Activated naive CD8-positive, alpha-beta T cell treated with anti-CD3 and anti-CD28 coated beads, Interleukin-2, amount 50 U/mL, for 24 hours (primary cell): ENCODE data around the gene SCN10A.

Source experiments
- ATAC-seq: fragments of 150-1000 bp; cut with Tn5 transposase; one replicate; pipeline ENCODE4 v1.10.0; 2021
- DNase-seq: peaks from one replicate; pipeline ENCODE4 v3.0.0; 2021
- H3K27ac Mint-ChIP-seq: one replicate; pipeline ENCODE4 v1.8.0; 2021; ENCODE audit warnings: mild to moderate bottlenecking, mixed read lengths
- H3K27me3 Mint-ChIP-seq: one replicate; pipeline ENCODE4 v1.8.0; 2021; ENCODE audit warnings: mixed read lengths
- H3K36me3 Mint-ChIP-seq: one replicate; pipeline ENCODE4 v1.8.0; 2021; ENCODE audit warnings: low read depth, mixed read lengths
- H3K4me1 Mint-ChIP-seq: one replicate; pipeline ENCODE4 v1.8.0; 2021; ENCODE audit warnings: mixed read lengths
- H3K4me3 Mint-ChIP-seq: one replicate; pipeline ENCODE4 v1.8.0; 2021; ENCODE audit warnings: mild to moderate bottlenecking, moderate library complexity, mixed read lengths
- H3K9me3 Mint-ChIP-seq: one replicate; pipeline ENCODE4 v1.8.0; 2021; ENCODE audit warnings: mixed read lengths

The SCN10A gene

DNA sequence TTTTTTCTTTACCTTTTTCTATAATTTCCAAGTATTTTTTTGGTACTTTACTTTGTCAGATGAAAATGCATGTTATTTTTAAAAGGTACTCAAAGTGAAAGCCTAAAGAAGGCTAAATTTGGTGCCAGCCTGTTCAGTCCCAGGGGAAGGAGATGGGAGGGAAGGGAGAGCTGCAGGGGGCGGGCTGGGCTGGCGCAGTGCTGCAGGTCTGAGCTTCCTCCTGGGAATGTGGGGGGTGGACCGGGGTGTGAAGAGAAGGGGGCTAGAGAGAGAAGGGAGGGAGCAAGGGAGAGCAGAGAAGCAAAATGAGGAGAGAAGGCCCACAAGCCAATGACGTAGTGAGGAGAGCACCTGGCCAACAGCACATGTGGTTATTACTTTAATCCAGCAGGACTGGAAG lies 95.6 kb downstream of the SCN10A start:
- DNase-seq (no peak), ATAC-seq (no peak)
- Mint-ChIP-seq H3K9me3 (no peaks in the 10 kb centered on the region), H3K4me3 (no peak overlapping the region), H3K27me3 (peaks cover 3% of the 10 kb centered on the region), H3K36me3 (no peaks in the 10 kb centered on the region), H3K27ac (no peak overlapping the region), H3K4me1 (no peaks in the 10 kb centered on the region)

DNA sequence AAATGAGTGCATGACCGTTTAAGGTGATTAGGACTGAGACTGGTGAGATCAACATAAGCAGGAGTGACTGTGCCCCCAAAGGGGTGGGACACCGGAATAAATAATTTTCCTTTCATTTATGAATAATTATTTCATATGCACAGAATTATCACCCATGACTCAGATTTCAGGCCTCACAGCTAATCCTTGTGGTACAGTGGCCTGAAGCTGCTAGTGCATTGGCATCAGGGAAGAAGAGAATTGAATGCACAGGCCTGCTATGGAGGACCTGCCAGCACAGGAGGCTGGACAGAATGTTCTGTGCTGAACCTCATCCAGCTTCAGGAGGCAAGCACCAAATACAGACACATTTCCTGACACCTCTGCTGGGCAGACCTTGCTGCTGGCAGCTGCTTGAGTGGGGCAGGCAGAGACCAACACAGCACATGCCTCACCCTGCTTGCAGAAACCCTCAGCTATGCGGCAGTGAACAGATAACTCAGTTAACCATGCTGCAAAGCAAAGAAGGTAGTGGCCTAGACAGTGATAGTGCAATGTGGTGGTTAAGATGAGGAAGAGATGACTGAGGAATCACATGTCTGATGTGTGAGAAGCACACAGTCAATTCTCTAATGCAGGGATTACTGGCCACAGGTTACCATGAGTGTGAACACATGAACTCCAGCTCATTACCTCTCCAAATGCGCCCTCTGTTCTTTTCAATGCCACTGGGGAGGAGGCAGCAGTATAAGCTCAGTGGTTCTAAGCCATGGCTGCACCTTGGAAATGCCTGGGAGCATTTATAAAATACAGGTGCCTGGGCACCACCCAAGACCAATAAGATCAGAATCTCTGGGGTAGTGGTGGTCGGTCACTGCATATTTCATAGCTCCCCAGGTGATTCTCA lies 98.4 kb downstream of the SCN10A start:
- ATAC-seq (no peak), DNase-seq (no peak)
- H3K4me3 Mint-ChIP-seq = no peak overlapping the region

DNA sequence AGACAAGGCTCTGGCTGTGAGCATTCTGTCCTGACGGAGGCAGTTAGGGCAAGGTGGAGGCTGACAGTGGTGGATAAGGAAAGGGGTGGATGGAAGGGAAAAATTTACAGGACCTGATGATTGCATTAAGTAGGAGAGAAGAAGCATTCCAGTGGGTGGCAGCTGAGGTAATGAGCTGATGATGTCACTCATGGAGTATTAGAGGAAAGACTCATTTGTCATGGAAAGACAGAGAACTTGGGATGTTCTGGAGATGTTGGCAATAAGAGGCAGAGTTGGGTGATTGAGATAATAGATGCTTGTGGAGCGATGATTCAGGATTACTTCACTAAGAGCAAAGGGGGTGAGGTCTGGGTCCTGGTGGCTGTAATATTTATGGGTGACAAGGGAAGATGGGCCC lies 102.9 kb downstream of the SCN10A start:
- Mint-ChIP-seq H3K27ac (no peak overlapping the region), H3K4me1 (no peaks in the 10 kb centered on the region), H3K36me3 (no peaks in the 10 kb centered on the region), H3K9me3 (no peaks in the 10 kb centered on the region), H3K4me3 (no peak overlapping the region), H3K27me3 (peaks cover 13% of the 10 kb centered on the region)
- DNase-seq (no peak), ATAC-seq (no peak)

More for the DNA sequence above, 98.4 kb downstream of the SCN10A start:
- Mint-ChIP-seq H3K27me3 (peaks cover 5% of the 10 kb centered on the region), H3K27ac (no peak overlapping the region), H3K9me3 (no peaks in the 10 kb centered on the region), H3K36me3 (no peaks in the 10 kb centered on the region), H3K4me1 (no peaks in the 10 kb centered on the region)

DNA sequence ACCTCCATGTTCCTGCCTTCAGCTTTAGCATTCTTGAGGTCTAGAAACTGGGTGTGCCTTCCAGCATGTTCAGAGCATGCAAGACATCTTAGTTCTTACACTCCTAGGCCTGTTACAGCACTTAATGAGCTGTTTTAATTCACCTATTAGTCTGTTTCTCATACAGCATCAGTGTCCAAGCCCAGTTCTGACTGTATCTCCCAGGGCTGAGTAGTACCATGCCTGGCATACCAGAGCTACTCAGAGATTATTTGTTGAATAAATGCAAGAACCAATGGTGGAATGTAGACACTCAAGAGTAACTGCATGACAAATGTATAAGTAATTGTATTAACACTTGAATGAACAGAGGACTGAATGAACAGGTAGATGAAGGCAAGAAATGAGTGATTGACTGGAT lies 104.7 kb downstream of the SCN10A start:
- Mint-ChIP-seq H3K4me1 (no peaks in the 10 kb centered on the region), H3K4me3 (no peak overlapping the region), H3K9me3 (no peaks in the 10 kb centered on the region), H3K27me3 (peaks cover 21% of the 10 kb centered on the region), H3K36me3 (no peaks in the 10 kb centered on the region), H3K27ac (no peak overlapping the region)
- ATAC-seq = no peak
- no peak for DNase-seq

DNA sequence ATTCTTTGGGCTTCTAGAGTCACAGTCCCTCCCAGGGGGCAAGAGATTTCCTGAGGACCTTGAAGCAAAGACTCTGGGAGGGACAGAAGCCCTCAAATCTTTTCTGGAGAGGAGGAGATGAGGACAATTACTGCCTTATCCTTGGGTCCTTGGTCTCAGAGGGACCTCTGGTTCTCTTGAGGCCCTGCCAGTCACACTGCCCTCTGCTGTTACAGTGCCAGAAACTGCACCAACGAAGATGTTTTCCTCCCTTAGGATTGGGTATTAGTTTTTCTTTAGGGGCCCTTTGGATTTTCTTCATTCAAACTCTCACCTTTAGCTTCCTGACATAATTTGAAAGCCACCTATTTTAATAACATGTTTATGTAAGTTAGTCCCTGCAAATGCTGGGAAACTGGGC lies 108.3 kb downstream of the SCN10A start:
- Mint-ChIP-seq H3K27ac (no peak overlapping the region), H3K36me3 (no peaks in the 10 kb centered on the region), H3K4me1 (no peaks in the 10 kb centered on the region), H3K27me3 (peaks cover 18% of the 10 kb centered on the region), H3K4me3 (no peak overlapping the region), H3K9me3 (no peaks in the 10 kb centered on the region)
- no peak for DNase-seq
- ATAC-seq = no peak

DNA sequence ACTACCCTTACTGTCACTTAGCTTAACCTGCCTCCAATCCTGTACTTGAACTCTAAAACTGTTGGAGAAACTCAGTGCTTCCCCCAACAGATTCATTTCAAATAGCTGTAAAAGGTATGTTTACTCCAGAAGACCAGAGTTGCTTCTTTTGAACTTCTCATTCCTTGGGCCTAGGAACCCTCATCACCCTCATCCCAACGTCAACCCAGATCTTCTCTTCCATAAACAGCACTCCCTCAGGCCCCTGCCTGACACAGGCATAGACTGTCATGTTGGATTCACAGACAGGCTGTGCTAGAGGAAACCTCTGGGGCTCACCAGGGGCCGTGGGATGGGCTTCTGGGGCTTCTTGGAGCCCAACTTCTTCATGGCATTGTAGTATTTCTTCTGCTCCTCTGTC lies 109.1 kb downstream of the SCN10A start:
- H3K36me3 Mint-ChIP-seq = no peaks in the 10 kb centered on the region
- no peak for ATAC-seq
- peaks cover 18% of the 10 kb centered on the region for H3K27me3 Mint-ChIP-seq
- no peak for DNase-seq
- H3K4me1 Mint-ChIP-seq = no peaks in the 10 kb centered on the region
- H3K27ac Mint-ChIP-seq = no peak overlapping the region
- H3K4me3 Mint-ChIP-seq = no peak overlapping the region
- H3K9me3 Mint-ChIP-seq = no peaks in the 10 kb centered on the region

DNA sequence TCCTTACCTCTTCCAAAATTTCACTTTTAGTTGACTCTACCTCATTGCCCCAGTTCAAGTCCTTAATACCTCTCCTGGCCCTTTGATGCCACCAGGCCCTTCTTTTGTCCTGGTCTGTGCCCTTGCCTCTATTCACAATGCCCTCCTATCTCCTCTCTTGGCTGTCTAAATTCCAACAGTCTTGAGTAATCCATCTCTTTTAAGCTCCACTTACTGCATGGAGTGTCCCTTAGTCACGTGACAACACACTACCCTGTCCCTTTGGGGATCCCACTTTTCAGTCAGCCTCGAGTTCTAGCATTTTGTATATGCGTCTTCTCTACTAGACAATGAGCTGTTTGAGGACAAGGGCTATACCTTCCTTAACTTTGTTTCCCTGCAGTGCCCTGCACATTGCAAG lies 113.8 kb downstream of the SCN10A start:
- peaks cover 8% of the 10 kb centered on the region for H3K27me3 Mint-ChIP-seq

DNA sequence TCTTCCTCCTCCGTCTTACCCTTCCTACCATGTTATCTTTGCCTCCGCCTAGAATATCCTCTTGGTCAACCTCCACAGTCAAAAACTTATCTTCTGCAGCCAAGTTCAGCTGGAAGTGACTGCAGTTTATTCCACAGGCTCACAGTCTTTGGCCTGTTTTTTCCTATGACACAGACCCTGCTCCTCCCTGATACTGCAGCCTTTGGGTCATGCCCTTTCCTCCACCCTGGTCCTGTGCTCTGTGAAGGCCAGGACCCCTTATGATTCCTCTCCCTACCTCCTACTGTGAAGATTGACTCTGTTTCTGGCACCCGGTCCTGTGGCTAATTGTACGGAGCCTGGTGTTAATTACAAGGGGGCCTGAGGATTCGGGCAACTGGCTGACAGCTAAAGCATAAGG lies 117.3 kb downstream of the SCN10A start:
- no peak overlapping the region for H3K4me3 Mint-ChIP-seq
- peaks cover 5% of the 10 kb centered on the region for H3K27me3 Mint-ChIP-seq
- H3K4me1 Mint-ChIP-seq = no peaks in the 10 kb centered on the region
- no peaks in the 10 kb centered on the region for H3K36me3 Mint-ChIP-seq
- DNase-seq = no peak
- H3K27ac Mint-ChIP-seq = no peak overlapping the region
- no peaks in the 10 kb centered on the region for H3K9me3 Mint-ChIP-seq
- no peak for ATAC-seq

More for the DNA sequence above, 113.8 kb downstream of the SCN10A start:
- no peaks in the 10 kb centered on the region for H3K36me3 Mint-ChIP-seq
- H3K9me3 Mint-ChIP-seq = no peaks in the 10 kb centered on the region
- ATAC-seq (no peak), DNase-seq (no peak)
- no peak overlapping the region for H3K27ac Mint-ChIP-seq
- H3K4me3 Mint-ChIP-seq = no peak overlapping the region
- H3K4me1 Mint-ChIP-seq = no peaks in the 10 kb centered on the region

DNA sequence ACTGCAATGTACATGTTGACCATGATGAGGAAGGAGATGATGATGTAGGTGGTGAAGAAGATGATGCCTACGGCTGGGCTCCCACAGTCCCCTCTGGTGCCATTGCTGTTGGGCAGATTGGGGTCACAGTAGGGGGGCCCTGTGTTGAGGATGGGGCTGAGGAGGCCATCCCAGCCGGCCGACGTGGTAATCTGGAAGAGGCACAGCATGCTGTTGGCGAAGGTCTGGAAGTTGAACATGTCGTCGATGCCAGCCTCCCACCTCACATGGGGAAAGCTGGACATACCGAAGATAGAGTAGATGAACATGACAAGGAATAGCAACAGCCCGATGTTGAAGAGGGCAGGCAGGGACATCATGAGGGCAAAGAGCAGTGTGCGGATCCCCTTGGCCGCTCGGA lies 118.0 kb downstream of the SCN10A start:
- Mint-ChIP-seq H3K4me1 (no peaks in the 10 kb centered on the region), H3K4me3 (no peak overlapping the region), H3K9me3 (no peaks in the 10 kb centered on the region), H3K36me3 (no peaks in the 10 kb centered on the region), H3K27ac (no peak overlapping the region), H3K27me3 (peaks cover 5% of the 10 kb centered on the region)
- ATAC-seq = no peak
- no peak for DNase-seq

DNA sequence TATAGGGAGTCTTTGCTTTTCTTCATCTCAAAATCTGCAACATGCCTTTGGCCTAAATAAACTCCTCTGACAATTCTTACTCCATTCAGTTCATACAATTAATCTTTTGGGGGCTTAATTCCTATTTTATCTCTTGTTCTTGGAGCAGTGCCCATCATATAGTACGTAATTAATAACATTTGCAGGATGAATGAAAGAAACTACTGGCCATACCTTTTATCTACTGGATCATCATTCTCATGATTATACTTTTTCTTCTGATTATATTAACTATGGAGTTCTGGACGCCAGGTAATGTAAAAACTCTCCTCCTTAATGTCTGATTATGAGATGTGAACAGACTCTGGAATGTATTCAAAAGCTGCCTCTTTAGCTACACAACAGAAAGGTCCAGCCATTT lies 120.0 kb downstream of the SCN10A start:
- no peak overlapping the region for H3K27ac Mint-ChIP-seq
- no peak for DNase-seq
- no peaks in the 10 kb centered on the region for H3K36me3 Mint-ChIP-seq
- H3K4me3 Mint-ChIP-seq = no peak overlapping the region
- H3K27me3 Mint-ChIP-seq = peaks cover 5% of the 10 kb centered on the region
- no peaks in the 10 kb centered on the region for H3K9me3 Mint-ChIP-seq
- no peak for ATAC-seq
- H3K4me1 Mint-ChIP-seq = no peaks in the 10 kb centered on the region

DNA sequence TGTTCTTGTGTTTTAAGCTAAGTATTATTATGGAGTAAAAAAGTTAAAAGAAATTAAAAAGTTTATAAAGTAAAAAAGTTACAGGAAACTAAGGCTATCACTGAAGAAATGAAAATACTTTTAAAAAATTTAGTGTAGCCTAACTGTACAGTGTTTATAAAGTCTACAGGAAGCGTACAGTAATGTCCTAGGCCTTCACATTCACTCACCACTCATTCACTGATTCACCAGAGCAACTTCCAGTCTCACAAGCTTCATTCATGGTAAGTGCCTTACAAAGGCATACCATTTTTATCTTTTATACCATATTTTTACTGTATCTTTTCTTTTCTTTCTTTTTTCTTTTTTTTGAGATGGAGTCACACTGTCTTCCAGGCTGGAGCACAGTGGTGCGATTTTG lies 125.8 kb downstream of the SCN10A start:
- Mint-ChIP-seq H3K4me1 (no peaks in the 10 kb centered on the region), H3K9me3 (no peaks in the 10 kb centered on the region), H3K27ac (no peak overlapping the region), H3K27me3 (peaks cover 5% of the 10 kb centered on the region), H3K4me3 (no peak overlapping the region), H3K36me3 (no peaks in the 10 kb centered on the region)
- DNase-seq = no peak
- no peak for ATAC-seq

DNA sequence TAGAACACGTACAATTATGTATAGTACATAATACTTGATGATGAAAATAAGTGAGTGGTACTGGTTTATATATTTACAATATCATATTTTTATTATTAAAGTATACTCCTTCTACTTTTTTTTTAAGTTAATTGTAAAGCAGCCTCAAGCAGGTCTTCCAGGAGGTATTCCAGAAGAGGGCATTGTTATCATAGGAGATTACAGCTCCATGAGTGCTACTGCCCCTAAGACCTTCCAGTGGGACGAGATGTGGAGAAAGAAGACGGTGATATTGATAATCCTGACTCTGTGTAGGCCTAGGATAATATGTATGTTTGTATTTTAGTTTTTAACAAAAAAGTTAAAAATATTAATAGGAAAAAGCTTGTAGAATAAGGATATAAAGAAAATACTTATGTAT lies 126.2 kb downstream of the SCN10A start:
- DNase-seq (no peak), ATAC-seq (no peak)
- Mint-ChIP-seq H3K27me3 (peaks cover 2% of the 10 kb centered on the region), H3K27ac (no peak overlapping the region), H3K4me3 (no peak overlapping the region), H3K36me3 (no peaks in the 10 kb centered on the region), H3K4me1 (no peaks in the 10 kb centered on the region), H3K9me3 (no peaks in the 10 kb centered on the region)

DNA sequence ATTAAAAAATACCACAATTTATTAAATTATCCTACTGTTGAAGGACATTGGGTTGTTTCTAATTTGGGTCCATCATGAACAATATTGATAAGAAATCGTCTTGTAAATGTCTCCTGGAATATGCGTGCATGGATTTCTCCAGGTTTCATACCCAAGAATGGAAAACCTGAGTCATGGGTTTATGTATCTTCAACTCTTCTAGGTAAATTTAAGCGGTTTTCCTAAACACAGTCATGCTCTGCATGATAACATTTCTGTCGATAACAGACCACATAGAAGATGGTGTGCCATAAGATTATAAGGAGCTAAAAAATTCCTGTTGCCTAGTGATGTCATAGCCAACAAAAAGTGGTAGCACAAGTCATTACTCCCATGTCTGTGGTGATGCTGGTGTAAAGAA lies 126.7 kb downstream of the SCN10A start:
- Mint-ChIP-seq H3K9me3 (no peaks in the 10 kb centered on the region), H3K27ac (no peak overlapping the region), H3K36me3 (no peaks in the 10 kb centered on the region), H3K4me1 (no peaks in the 10 kb centered on the region), H3K27me3 (peaks cover 2% of the 10 kb centered on the region), H3K4me3 (no peak overlapping the region)
- no peak for DNase-seq
- no peak for ATAC-seq

DNA sequence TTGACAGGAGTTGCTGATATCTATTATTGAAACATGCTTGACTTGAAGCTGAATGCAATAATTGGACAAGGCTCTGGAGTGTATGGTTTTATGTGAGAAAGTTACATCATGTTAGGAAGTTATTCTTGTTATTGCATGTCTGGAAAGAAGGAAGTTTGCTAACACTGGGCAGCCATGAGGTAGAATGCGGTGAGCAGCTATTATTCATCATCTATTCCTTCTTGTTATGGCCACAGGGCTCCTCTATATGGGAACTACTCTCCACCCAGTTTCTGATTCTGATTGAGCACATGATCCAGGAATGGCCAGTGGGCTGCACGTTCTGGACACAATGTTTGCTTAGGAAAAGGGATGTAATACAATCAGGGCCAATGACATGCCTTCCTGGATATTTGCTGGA lies 128.7 kb downstream of the SCN10A start:
- Mint-ChIP-seq H3K27ac (no peak overlapping the region), H3K27me3 (peaks cover 4% of the 10 kb centered on the region), H3K4me3 (no peak overlapping the region), H3K36me3 (no peaks in the 10 kb centered on the region), H3K4me1 (no peaks in the 10 kb centered on the region), H3K9me3 (no peaks in the 10 kb centered on the region)
- ATAC-seq (no peak), DNase-seq (no peak)

DNA sequence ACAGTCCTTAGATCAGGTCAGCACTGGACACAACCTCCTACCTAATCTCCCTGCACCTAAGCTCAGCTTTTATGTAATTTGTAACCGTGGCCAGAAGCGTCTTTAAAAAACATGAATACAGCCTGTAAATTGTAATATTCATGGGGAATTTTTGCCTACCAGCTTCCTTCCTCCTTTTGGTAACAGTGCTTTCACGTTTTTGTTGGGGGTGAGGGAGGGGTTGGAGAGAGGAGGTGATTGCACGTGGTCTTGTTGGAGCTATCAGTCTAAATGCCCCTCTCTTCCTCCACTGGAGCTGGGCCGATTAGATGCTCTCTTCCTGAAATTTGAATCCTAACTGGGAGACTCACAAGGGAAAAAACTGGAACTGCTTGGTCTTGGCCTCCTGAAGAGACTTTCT lies 131.5 kb downstream of the SCN10A start:
- Mint-ChIP-seq H3K27ac (no peak overlapping the region), H3K4me1 (no peaks in the 10 kb centered on the region), H3K9me3 (no peaks in the 10 kb centered on the region), H3K36me3 (no peaks in the 10 kb centered on the region), H3K27me3 (peaks cover 4% of the 10 kb centered on the region), H3K4me3 (no peak overlapping the region)
- DNase-seq (no peak), ATAC-seq (no peak)

DNA sequence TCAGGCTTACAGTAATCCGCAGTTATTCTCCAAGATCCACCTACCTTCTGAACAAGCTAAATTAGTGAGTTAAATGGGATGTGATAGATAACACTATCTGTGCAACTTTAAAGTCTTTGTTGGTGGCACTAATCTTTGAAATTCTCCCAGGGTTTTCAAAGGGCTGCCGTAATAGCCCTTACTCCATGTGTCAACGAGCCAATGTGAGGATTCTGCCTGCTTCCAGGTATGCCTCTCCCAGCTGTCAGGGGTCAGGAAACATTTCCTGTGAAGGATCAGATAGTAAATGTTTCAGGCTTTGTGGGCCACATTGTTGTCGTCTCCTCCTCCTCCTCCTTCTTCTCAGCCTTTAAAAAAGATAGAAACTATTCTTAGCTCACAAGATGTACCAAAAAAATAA lies 146.3 kb downstream of the SCN10A start:
- Mint-ChIP-seq H3K27me3 (peaks cover 12% of the 10 kb centered on the region), H3K36me3 (no peaks in the 10 kb centered on the region), H3K9me3 (no peaks in the 10 kb centered on the region), H3K27ac (no peak overlapping the region), H3K4me1 (no peaks in the 10 kb centered on the region), H3K4me3 (no peak overlapping the region)
- ATAC-seq = no peak
- DNase-seq = no peak
